Kidney capillary endothelial cell (primary cell): ENCODE results near the gene RPL36AL.
"Not testable (repeated sequence)": the region's sequence is repeated elsewhere in the genome, so short reads cannot be mapped to it uniquely, and the experiment has no call there.

Source experiments
- DNase-seq: peaks from one replicate; pipeline ENCODE4 v3.0.0-alpha.2; 2018; ENCODE audit warnings: low spot score

The RPL36AL gene

DNA sequence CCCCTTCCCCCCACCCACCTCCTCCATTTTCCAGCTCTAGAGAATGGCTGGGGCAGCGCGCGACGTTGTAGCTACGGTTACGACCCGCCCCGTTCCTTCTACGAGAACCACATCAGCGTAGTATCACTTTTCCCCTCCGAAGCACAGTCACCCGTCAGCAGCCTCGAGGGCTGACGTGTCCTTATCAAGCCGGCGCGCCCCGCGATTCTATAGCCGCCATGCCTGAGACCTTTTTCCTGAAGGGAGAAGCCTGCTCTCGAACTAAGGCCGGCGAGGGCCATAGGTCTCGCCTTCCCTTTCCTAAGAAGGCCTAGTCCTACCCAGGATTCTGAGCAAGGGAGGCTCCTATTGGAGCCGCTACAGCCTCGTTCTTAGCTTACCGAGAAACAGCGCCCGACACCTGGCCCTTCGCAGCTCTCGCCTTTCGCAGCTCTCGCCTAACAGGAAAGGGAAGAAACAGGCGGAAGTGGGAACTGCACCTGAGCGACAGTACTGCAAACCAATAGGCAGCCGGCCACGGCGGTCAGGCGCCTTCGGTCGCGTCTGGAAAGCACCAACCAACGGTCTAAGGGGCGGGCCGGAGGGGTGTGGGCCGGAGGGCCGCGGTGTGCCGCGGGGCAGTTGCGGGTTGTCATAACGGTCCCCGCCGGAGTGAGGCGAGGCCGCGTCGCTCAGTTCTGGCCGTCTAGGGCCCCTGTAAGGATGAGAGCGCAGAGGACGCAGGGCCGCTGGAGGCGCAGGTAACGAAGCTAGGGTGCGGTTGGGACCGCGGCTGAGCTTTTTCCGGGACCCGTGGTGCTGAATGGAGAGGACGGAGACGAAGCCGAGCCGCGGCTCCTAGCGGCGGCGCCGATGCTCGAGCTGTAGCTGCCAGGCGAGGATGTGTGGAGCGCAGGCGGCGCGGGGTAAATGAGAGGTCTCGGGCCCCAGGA is at the start of gene RPL36AL, which contains the start of gene MGAT2:
RPL36AL (minus strand) TSS at position 445 of the 932 bp plus-strand sequence. CDS start 1,522 bp downstream, outside the sequence.
MGAT2 (plus strand) TSS at position 618 of the 932 bp plus-strand sequence. CDS start 470 bp downstream, outside the sequence.
- DNase-seq: peak; percentile 97

DNA sequence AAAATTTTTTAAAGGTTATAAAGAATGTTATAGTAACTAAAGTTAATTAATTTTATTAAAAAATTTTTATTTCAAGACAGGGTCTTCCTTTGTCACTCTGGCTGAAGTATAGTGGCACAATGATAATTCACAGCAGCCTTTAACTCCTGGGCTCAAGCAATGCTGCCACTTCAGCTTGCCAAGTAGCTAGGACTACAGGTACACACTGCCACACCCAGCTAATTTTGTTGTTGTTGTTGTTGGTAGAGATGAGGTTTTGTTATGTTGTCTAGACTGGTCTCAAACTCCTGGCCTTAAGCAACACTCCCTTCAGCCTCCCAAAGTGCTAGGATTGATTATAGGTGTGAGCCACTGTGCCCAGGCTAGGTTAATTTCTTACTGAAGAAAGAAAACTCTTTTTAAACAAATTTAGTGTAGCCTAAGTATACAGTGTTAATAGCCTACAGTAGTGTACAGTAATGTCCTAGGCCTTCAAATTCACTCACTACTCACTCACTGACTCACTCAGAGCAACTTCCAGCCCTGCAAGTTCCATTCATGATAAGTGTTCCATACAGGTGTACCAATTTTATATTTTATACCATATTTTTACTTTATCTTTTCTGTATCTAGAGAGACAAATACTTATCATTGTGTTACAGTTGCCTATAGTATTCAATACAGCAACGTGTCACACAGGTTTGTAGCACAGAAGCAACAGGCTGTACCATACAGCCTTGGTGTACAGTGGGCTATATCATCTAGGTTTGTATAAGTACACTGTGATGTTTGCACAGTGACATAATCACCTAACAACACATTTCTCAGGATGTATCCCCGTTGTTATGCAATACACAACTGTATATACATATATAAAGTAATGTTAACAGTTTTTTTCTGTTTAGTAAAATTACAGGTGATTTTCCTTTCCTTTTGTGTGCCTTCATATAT is 39.4 kb upstream of the RPL36AL start:
- DNase-seq: no peak

DNA sequence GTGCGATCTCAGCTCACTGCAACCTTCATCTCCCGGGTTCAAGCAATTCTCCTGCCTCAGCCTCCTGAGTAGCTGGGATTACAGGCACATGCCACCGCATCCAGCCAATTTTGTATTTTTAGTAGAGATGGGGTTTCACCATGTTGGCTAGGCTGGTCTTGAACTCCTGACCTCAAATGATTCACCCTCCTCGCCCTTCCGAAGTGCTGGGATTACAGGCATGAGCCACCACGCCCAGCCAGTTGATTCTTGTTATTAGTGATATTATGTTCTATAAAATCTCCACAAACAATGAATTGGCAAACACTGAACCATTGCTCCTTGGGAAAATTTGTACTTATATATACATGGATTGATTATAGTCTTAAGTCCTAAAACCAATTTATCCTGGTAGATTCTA is 37.1 kb upstream of the RPL36AL start:
- not testable (repeated sequence) for DNase-seq

DNA sequence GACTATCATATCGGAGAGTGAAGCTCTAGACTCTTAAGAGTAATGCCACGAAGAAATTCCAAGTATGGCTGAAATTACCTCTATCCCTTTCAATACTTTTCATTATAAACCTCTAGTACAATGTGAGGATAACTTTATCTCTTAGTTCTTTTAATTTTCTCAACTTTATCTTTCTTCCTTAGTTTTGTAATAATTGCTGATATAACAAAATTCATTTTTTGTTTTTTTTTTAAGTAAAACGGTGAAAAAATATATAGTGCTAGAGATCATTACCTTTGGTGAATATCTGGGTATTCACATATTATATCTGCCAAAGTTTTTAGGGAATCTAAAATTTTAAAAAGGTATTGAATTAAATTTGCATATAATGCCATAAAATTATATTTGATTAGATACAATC is 34.1 kb upstream of the RPL36AL start:
- no peak for DNase-seq

DNA sequence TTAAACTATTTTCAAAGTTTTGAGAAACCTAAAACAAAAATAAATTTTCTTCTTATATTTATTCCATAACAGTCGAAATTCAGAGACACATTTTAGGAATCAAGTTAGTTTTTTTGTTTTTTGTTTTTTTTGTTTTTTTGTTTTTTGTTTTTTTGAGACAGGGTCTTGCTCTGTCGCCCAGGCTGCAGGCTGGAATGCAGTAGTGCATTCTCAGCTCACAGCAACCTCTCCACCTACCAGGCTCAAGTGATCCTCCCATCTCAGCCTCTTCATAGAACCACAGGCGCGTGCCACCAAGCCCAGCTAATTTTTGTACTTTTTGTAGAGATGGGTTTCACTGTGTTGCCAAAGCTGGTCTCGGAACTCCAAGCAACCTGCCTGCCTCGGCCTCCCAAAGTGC is 33.1 kb upstream of the RPL36AL start:
- DNase-seq: no peak

DNA sequence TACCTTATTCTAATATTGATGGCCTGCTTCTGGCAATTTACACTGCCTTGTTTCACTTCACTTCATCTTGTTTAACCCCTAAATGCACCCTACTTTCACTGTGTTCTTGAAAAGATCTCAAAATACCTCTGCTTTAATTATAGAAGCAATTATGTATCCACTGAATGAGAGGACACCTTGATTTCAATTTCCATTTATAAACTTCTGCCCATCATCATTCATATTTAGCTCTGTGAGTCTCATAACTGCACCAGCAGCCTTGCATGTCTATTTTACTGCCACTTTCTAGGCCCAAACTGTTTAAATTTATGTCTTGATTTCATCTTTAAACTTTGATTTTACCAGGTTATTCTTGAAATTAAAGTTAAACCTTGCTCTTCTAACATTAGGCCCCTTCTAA is 21.7 kb upstream of the RPL36AL start:
- no peak for DNase-seq

DNA sequence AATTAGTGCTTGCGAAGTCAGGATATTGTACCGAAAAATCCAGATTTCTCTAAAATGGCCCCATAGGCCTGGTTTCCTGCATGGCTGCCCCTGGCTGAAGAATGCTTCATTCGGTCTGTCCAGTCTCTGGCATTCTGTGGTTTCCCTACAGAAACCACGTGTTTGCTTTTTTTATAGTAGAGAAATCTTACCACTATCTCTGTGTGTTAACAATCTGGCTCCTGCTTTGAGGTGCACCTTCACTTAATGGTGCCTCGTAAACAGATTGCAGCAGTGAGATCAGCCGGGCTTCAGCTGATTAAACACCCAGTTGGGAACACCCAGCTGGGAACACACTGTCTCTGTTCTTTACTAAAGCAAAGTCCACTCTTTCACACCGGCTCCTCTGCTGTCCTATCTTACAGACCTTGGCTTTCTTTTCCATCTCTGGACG is 21.3 kb upstream of the RPL36AL start:
- DNase-seq: no peak

DNA sequence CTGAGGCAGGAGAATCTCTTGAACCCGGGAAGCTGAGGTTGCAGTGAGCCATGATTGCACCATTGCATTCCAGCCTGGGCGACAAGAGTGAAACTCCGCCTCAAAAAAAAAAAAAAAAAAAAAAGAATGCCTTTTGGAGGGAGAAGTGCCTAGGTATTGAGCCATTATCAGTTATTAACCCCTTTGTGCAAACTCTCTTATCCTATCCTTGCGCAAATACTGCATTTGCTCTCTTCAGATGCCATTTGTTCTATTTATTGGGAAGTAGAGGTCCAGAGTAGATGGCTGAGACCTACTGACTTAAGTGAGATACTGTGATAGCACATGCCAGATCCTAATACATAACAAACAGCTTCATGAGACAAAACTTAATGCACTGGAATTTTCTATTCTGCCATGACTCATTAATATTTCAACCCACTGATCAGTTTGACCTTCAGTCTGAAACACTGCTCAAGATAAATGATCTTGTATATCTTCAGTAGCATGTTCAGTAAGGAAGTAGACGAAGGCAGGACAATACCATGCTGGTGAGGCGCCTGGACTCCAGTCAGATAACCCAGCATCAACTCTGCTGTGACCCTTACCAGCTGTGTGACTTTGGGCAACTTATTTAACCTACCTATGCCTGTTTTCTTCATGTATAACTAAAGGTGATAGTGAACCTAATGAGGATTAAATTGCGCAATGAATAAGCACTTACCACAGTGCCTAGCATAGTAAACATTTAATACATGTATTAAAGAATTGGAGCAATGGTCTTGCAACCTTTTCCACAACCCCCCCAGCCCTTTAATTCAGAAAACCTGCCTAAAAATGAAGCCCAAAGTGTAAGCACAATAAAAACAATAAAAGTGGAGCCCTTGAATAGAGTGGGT is 20.4 kb upstream of the RPL36AL start:
- no peak for DNase-seq

DNA sequence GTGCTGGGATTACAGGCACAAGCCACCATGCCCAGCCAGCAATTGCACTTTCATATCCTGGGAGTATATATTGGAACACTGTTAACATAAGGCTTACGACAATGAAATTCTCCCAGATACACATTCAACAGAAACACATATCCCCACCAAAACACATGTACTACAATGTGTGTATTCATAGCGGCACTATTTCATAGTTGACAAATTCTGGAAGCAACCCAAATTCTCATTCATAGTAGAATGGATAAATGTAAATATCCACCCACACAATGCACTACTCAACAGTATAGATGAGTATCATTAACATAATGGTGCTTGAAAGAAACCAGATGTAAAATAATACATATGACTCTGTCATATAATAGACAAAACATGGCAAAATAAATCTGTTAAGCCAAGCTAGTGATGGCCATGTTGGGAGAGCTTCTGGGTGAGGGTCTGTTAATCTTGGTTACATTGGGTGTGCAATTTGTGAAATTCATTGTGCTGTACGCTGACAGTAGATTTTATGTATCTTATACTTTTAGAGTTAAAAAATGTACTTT is 17.2 kb upstream of the RPL36AL start:
- no peak for DNase-seq

DNA sequence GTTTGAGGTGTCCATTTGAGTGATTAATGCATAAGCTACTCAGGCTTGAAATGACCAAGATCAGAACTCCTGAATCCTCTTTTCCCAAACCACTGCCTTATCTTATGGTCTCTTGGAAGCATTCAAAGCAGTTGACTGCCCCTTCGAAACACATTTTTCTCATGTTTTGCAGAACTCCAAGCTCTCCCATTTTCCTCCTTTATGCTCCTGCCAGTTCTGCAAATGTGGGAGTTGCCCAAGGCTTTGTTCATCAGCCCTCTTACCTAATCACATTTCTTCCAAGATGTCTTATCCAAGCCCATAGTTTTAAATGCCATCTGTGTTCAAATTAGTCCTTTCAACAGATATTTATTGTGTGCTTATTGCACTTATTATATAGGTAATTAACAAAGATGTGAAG is 16.4 kb upstream of the RPL36AL start:
- no peak for DNase-seq

DNA sequence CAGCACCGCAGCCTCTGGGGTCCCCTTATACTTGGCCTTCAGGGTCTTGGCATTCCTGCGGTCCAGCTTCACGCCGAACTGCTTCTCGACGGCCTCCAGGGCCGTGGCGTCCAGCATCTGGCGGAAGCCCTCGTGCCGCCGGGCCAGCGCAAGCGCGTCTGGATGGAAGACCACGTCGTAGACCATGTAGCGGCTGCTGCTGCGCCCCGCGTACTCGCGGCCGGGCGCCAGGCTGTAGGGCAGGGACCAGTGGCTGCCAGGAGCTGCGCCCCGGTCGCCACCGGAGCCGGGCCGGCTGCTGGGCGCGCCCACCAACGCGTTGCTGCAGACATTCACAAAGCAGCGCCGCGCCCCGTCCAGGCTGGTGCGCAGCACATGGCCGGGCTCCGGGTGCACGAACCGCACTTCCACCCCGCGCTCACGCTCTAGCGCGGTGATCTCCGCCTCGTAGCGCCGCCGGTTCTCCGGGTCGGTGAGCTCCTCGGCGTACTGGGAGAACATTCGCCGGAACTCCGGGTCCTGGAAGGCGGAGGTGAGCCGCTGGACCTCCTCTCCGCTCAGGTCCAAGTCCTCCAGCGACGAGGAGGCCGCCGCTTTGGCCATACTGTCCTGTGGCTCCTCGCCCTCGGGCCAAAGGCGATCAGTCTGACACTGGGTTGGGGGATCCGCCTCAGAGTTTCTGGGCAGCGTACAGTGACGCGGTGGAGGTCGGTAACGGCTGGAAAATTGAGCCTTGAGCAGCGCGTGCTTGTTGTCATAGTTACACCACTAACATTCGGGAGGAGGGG is 14.3 kb upstream of the RPL36AL start, which contains the start of gene DNAAF2:
DNAAF2 (minus strand) TSS at position 698 of the 788 bp plus-strand sequence; CDS start at position 603, 95 bp downstream.
- DNase-seq: peak; percentile 47

DNA sequence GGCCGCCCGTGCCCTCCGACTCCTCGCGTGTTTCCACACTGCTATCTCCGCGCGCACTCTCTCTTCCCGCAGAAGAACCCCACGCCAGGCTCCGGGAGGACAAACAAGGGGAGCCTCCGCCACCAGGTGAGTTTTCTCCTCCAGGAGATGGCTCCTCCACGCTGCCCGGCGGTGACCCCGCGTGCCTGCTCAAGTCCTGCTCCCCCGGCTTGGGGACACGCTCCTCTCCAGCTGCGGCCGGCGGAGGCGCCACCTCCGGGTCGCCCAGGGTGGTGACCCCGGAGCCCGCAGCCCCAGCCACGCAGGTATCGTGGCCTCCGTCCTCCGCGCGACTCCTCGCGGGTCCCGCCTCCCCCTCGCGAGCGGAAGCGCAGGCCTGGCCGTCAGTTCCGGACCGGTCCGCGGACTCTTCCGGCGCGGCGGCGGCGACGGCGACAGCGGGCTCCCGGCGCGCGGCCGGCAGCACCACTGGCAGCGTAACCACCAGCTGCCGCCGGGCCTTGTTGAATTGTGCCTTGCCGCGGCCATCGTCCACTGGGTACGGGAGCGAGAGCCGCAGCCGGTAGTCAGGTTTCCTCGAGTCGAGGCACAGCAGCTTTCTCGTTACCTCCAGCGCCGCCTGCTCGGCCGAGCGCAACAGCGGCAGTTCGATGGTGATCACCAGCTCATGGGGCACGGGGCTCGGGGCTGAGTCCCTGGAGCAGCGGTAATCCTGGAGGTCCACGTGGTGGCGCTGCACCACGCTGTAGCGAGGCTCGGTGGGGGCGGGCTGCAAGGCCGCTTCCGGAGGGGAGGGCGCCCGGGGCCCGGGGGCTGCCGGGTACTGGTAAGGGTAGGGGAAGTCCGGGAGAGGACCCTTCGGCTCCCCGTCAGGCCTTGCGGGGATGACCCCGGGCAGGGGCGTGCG is 13.5 kb upstream of the RPL36AL start:
- peak; percentile 87 for DNase-seq

DNA sequence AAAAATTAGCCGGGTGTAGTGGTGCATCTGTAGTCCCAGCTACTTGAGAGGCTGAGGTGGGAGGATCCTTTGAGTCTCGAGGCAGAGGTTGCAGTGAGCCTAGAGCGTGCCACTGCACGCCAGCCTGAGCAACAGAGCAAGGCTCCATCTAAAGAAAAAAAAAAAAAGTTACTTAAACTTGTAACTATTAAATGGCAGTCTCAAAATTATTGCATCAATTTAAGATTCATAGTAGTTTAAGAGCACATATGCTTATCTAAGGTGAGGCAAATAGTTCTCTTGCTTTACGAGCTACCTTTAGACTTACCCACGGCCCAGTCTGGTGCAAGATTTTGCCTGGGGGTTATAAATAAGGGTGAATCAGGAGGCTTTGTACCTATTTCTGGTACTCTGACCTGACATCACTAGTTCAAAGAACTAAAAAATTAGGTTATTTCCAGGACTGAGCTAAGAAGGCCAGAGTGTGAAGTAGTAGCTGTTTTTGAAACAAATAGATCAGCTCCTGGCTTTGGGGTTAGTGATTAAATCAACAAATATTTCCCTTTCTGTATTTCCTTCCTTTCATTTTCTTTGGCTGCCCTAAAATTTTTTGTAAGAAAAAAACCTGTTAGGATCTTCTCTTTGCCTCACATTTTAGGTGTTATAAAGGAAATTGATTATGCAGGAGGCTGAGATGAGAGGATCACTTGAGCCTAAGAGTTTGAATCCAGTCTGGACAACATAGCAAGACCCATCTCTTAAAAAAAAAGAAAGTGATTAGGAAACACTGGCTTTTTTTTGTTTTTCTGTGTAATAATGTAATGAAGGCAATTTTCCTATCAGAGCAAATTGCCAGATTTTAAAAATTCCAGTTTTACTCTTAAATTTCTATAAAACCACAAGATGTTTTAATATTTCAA is 3.8 kb upstream of the RPL36AL start:
- DNase-seq: no peak

DNA sequence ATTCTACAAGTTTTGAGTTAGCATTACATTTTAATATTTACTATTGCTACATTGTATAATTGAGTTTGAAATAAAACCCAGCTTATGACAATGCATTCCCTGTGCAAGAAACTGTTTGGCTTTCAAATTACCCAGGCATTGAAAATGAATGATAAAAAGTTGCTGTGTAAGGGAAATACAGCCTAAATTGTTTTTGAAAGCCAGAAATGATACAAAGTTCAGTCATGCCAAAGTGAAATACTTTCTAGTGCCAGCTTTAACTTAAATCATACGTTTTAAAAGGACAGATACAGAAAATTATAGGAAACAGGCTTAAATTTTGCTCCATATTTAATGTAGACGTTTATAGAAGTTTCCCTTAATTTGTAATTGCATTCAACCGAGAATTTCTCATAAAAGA is 3.0 kb upstream of the RPL36AL start:
- no peak for DNase-seq

DNA sequence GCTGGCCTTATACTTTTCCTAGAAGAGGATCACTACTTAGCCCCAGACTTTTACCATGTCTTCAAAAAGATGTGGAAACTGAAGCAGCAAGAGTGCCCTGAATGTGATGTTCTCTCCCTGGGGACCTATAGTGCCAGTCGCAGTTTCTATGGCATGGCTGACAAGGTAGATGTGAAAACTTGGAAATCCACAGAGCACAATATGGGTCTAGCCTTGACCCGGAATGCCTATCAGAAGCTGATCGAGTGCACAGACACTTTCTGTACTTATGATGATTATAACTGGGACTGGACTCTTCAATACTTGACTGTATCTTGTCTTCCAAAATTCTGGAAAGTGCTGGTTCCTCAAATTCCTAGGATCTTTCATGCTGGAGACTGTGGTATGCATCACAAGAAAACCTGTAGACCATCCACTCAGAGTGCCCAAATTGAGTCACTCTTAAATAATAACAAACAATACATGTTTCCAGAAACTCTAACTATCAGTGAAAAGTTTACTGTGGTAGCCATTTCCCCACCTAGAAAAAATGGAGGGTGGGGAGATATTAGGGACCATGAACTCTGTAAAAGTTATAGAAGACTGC is 1.7 kb upstream of the RPL36AL start:
- DNase-seq: no peak

DNA sequence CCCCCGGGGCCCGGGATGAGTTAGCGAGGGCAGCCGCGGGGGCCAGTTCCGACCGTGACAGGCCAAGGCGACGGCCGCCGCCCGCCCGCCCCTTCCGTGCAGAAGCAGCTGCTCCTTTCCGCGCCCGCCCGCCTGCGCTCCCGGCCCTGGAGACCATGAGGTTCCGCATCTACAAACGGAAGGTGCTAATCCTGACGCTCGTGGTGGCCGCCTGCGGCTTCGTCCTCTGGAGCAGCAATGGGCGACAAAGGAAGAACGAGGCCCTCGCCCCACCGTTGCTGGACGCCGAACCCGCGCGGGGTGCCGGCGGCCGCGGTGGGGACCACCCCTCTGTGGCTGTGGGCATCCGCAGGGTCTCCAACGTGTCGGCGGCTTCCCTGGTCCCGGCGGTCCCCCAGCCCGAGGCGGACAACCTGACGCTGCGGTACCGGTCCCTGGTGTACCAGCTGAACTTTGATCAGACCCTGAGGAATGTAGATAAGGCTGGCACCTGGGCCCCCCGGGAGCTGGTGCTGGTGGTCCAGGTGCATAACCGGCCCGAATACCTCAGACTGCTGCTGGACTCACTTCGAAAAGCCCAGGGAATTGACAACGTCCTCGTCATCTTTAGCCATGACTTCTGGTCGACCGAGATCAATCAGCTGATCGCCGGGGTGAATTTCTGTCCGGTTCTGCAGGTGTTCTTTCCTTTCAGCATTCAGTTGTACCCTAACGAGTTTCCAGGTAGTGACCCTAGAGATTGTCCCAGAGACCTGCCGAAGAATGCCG is 872 bp upstream of the RPL36AL start:
- peak; percentile 38 for DNase-seq

DNA sequence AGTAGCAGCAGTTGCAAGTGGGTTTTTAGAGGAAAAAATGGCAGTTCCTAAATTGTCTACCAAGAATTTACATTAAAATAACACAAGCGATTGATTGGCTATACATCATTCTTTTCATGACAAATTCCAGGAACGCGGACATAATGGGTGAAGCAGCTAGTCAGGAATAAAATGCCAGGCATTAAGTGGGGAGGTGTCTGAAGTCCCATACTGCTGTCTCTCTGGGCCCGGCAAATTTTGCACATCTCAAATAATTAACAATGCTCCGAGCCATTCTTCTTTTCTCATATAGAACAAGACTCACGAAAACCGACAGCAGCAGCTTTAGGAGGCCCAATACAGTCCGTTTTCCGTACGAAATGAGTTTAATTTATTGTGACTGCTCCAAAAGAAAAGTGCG is 696 bp downstream of the RPL36AL start:
- no peak for DNase-seq
